Measurements from ENCODE around the gene MICU1.

DNA sequence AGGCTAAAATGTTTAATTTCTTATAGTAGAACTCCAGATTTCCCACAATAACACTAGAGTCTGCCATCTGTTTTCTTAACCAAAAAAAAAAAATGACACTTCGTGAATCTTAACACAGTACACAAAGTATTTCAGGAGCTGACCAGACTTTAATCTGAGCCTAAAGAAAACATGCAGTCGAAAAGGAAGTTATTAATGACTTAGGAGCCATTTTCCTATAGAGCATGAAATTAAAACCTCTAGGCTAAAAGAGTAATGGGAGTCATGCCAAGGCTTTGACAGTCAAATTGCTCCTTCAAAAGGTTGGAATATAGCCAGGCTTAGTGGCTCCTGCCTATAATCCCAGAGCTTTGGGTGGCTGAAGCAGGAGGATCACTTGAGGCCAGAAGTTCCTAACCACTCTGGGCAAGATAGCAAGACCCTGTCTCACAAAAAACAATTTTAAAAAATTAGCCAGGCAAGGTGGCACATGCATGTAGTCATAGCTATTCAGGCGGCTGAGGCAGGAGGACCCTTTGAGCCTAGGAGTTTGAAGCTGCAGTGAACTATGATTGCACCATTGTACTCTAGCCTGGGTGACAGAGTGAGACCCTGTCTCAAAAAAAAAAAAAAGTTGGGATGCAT, 13.6 kb downstream of the MICU1 start:
- TF ChIP-seq, protein P1, sequence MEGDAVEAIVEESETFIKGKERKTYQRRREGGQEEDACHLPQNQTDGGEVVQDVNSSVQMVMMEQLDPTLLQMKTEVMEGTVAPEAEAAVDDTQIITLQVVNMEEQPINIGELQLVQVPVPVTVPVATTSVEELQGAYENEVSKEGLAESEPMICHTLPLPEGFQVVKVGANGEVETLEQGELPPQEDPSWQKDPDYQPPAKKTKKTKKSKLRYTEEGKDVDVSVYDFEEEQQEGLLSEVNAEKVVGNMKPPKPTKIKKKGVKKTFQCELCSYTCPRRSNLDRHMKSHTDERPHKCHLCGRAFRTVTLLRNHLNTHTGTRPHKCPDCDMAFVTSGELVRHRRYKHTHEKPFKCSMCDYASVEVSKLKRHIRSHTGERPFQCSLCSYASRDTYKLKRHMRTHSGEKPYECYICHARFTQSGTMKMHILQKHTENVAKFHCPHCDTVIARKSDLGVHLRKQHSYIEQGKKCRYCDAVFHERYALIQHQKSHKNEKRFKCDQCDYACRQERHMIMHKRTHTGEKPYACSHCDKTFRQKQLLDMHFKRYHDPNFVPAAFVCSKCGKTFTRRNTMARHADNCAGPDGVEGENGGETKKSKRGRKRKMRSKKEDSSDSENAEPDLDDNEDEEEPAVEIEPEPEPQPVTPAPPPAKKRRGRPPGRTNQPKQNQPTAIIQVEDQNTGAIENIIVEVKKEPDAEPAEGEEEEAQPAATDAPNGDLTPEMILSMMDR (IDR thresholded peaks at IDR 0.05), result no peak
- no peak for TF ChIP-seq POLR2A (IDR thresholded peaks at IDR 0.05)
